ENCODE results near the gene YBX2. TPM values are rescaled to one million over a fixed set of nuclear protein-coding genes. Genes with fewer than 3 reads are reported as not detected.
"Not testable (repeated sequence)": the region's sequence is repeated elsewhere in the genome, so short reads cannot be mapped to it uniquely, and the experiment has no call there.

Gene YBX2
- total RNA-seq (under 1 TPM; 0.37 to 0.67 TPM), polyA plus RNA-seq (ENCODE audit: insufficient read length in 6 of 6) (1 to 10 TPM; 1.3 to 2.5 (median 1.6) TPM)
- long read RNA-seq, donor 1, full-length matches to known transcripts = 2 of 2 reads
- long read RNA-seq, donor 1, partial matches to known transcripts = 0 of 2 reads
- long read RNA-seq, donor 1, other reads (novel, unspliced or antisense) = 0 of 2 reads
- long read RNA-seq, donor 2 = 0 reads
- long read RNA-seq, donor 3 = 0 reads
- long read RNA-seq, donor 4 = 0 reads
- long read RNA-seq, donor 5 = 0 reads
- long read RNA-seq, donor 6 = 0 reads
- long read RNA-seq, donor 7 = 0 reads
- long read RNA-seq, donor 8, partial matches to known transcripts = 0 of 1 reads
- long read RNA-seq, donor 8, other reads (novel, unspliced or antisense) = 0 of 1 reads
- long read RNA-seq, donor 9 = 0 reads
- long read RNA-seq, donor 10 = 0 reads
- long read RNA-seq, donor 11 = 0 reads
- long read RNA-seq, donor 12 = 0 reads

DNA sequence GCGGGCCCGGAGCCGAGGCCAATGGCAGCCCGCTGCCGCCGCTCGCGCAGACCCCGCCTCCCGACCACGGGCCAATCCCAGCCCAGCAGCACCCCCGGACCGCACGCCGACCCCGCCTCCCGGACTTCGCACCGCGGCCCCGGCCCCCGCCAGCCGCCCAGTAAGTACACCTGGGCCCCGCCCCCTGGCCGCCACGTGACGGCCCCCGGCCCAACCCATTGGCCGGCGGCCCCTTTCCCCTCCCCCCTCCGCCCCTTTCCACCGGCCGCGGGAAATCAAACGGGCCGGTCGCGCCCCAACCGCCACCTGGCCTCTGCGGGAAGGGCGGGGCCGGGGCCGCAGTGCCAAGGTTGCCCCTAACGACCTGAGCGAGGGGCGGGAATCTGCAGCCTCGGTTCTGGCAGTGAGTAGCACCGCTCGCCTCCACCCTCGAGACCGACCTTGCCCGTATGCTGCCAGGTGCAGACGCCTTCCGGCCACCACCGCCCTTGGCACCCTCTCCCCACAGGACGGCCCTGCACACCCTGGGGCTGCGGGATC lies at the start of gene YBX2:
YBX2 (minus strand) TSS at position 26 of the 540 bp plus-strand sequence. CDS start 139 bp downstream, outside the sequence.
- Histone ChIP-seq H3K36me3 (no peaks in the 10 kb centered on the region), H3K27me3 (peaks cover 26 to 82% of the 10 kb centered on the region in 2 donors), H3K4me1 (peaks cover 13 to 33% of the 10 kb centered on the region in 2 donors), H3K27ac (no peak within 1 kb of the TSS), H3K4me3 (peak within 1 kb of the TSS; percentile 7 to 23), H3K9me3 (no peaks in the 10 kb centered on the region)
- intact Hi-C loops (cut with DNase I) = loop anchor here (10.0 kb wide), 1 partner anchor 250 kb away; the partner anchor contains the start of gene SLC16A11 (in 2 of the 2)
- peak; percentile 63 for ATAC-seq
- TF ChIP-seq, protein P1, sequence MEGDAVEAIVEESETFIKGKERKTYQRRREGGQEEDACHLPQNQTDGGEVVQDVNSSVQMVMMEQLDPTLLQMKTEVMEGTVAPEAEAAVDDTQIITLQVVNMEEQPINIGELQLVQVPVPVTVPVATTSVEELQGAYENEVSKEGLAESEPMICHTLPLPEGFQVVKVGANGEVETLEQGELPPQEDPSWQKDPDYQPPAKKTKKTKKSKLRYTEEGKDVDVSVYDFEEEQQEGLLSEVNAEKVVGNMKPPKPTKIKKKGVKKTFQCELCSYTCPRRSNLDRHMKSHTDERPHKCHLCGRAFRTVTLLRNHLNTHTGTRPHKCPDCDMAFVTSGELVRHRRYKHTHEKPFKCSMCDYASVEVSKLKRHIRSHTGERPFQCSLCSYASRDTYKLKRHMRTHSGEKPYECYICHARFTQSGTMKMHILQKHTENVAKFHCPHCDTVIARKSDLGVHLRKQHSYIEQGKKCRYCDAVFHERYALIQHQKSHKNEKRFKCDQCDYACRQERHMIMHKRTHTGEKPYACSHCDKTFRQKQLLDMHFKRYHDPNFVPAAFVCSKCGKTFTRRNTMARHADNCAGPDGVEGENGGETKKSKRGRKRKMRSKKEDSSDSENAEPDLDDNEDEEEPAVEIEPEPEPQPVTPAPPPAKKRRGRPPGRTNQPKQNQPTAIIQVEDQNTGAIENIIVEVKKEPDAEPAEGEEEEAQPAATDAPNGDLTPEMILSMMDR (IDR thresholded peaks at IDR 0.05) = no peak
- peak in 3 of 4 donors; percentile 50 to 88 (median 62) for DNase-seq

DNA sequence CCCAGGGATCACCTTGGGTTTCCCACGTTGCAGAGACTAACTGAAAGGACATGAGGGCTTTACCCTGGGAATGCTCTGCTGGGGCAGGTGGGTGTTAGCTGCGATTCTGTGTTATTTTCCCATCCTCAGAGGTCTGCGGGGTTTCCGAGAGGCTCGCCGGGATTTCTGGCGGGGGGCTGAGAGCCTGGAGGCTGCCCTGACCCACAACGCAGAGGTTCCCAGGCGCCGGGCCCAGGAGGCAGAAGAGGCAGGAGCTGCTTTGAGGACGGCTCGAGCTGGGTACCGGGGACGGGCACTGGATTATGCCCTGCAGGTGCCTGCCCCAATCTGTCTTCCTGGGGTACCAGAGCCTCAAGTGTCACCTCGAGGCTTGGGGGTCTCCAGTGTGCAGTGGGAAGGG lies 48.8 kb upstream of the YBX2 start:
- Histone ChIP-seq H3K27ac (no peak overlapping the region), H3K27me3 (peaks cover 0 to 44% of the 10 kb centered on the region in 2 donors), H3K9me3 (no peaks in the 10 kb centered on the region), H3K4me1 (peaks cover 0 to 16% of the 10 kb centered on the region in 2 donors), H3K36me3 (peaks cover 0 to 61% of the 10 kb centered on the region in 2 donors), H3K4me3 (no peak overlapping the region)
- TF ChIP-seq, protein P1 (IDR thresholded peaks at IDR 0.05) = no peak
- intact Hi-C loops (cut with DNase I) = no loop called here
- no peak for DNase-seq
- no peak for ATAC-seq

DNA sequence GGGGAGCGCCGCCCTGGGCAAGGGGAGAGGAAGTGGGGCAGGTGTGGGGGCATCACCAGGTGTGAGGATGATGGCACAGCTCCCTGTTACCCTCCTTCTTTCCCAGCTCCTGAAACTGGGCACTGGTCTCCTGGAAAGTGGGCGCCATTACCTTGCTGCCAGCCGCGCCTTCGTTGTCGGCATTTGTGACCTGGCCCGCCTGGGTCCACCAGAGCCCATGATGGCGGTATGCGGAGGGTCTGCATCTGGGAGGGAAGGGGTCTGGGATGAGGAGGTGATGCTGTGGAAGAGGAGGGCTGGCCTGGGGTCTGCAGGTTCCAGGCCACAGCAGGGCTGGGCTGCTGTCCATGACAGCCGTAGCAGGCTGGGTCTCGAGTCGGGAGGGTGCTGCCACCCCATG lies 47.4 kb upstream of the YBX2 start:
- no peak for DNase-seq
- Histone ChIP-seq H3K27me3 (peaks cover 0 to 47% of the 10 kb centered on the region in 2 donors), H3K27ac (no peak overlapping the region), H3K9me3 (no peaks in the 10 kb centered on the region), H3K4me3 (no peak overlapping the region), H3K36me3 (peaks cover 0 to 47% of the 10 kb centered on the region in 2 donors), H3K4me1 (peaks cover 0 to 22% of the 10 kb centered on the region in 2 donors)
- TF ChIP-seq, protein P1 (IDR thresholded peaks at IDR 0.05) = no peak
- intact Hi-C loops (cut with DNase I) = no loop called here
- ATAC-seq = no peak

- Histone ChIP-seq H3K27ac (no peak overlapping the region), H3K4me1 (peaks cover 0 to 29% of the 10 kb centered on the region in 2 donors), H3K36me3 (peaks cover 0 to 39% of the 10 kb centered on the region in 2 donors), H3K9me3 (no peaks in the 10 kb centered on the region), H3K4me3 (no peak overlapping the region), H3K27me3 (peaks cover 0 to 57% of the 10 kb centered on the region in 2 donors)
- intact Hi-C loops (cut with DNase I) = no loop called here
- ATAC-seq (no peak), DNase-seq (no peak)
- TF ChIP-seq, protein P1 (IDR thresholded peaks at IDR 0.05) = no peak
Observed at GRCh38 chr17:7340179-7340578, 45.7 kb upstream of the YBX2 start.

GRCh38 chr17:7337600-7337999 lies 43.2 kb upstream of the YBX2 start:
- H3K27me3 ChIP-seq = peaks cover 0 to 48% of the 10 kb centered on the region in 2 donors
- H3K27ac ChIP-seq = peak overlapping the region in 1 of 2 donors; percentile 66
- ATAC-seq; H3K9me3 ChIP-seq; DNase-seq; intact Hi-C loops (cut with DNase I): not testable (repeated sequence)
- H3K36me3 ChIP-seq = peaks cover 0 to 20% of the 10 kb centered on the region in 2 donors
- peaks cover 0 to 29% of the 10 kb centered on the region in 2 donors for H3K4me1 ChIP-seq
- H3K4me3 ChIP-seq = peak overlapping the region in 1 of 2 donors; percentile 47

All from left lung (tissue), 14 donors.